Stimulated activated CD4-positive, alpha-beta T cell treated with anti-CD3 and anti-CD28 coated beads, Interleukin-4, amount 100 ng/mL, for 4 hours (primary cell): ENCODE measurements around the gene FGF19.

ENCODE experiments used
- DNase-seq, 2 experiments: peaks; one replicate each; pipeline ENCODE4 v3.0.0-alpha.2; 2020

FGF19 gene

GRCh38 chr11:69667619-69668604, 35.9 kb downstream of the FGF19 start:
- no peak for DNase-seq

GRCh38 chr11:69666752-69667536, 36.9 kb downstream of the FGF19 start:
- DNase-seq: no peak

- no peak for DNase-seq
Measured at GRCh38 chr11:69666261-69666660, 37.6 kb downstream of the FGF19 start.

- no peak for DNase-seq
Measured at GRCh38 chr11:69665669-69666068, 38.2 kb downstream of the FGF19 start.

GRCh38 chr11:69664901-69665300, 38.9 kb downstream of the FGF19 start:
- no peak for DNase-seq

GRCh38 chr11:69664103-69664775, 39.6 kb downstream of the FGF19 start:
- no peak for DNase-seq

- DNase-seq: no peak
Measured at GRCh38 chr11:69663326-69663725, 40.5 kb downstream of the FGF19 start.

GRCh38 chr11:69662806-69663205, 41.0 kb downstream of the FGF19 start:
- DNase-seq: no peak

GRCh38 chr11:69662021-69662698, 41.7 kb downstream of the FGF19 start:
- no peak for DNase-seq

GRCh38 chr11:69661413-69661715, 42.5 kb downstream of the FGF19 start:
- DNase-seq: no peak

GRCh38 chr11:69660001-69660500, 43.8 kb downstream of the FGF19 start:
- DNase-seq: no peak

GRCh38 chr11:69659591-69659990, 44.2 kb downstream of the FGF19 start:
- DNase-seq: no peak

GRCh38 chr11:69658626-69659450, 45.0 kb downstream of the FGF19 start:
- DNase-seq: no peak

- DNase-seq: no peak
Measured at GRCh38 chr11:69657911-69658625, 45.8 kb downstream of the FGF19 start.

GRCh38 chr11:69657456-69657910, 46.3 kb downstream of the FGF19 start:
- DNase-seq: no peak

GRCh38 chr11:69656536-69657455, 47.0 kb downstream of the FGF19 start:
- DNase-seq: no peak

GRCh38 chr11:69655479-69656428, 48.1 kb downstream of the FGF19 start:
- DNase-seq: no peak

- DNase-seq: no peak
Measured at GRCh38 chr11:69654660-69655478, 49.0 kb downstream of the FGF19 start.
